Mesenteric fat pad (tissue), 1 donor: Measurements from ENCODE around the gene SLC25A48. TPM values are rescaled to one million over a fixed set of nuclear protein-coding genes. Genes with fewer than 3 reads are reported as not detected.

Source experiments
- DNase-seq: peaks from one replicate; pipeline ENCODE4 v3.0.0-alpha.2; 2020; ENCODE audit warnings: low spot score
- total RNA-seq: library from RNA; stranded (reverse); fragmentation: NEBNext Ultra II Directional; extraction: Animal tissue kit (Norgen Biotek cat#: 25700); gene quantifications from one replicate; pipeline ENCODE4 v1.2.1, GENCODE V29; 2021
- donor health status: DM: yes; HTN: yes; CAD: no.

SLC25A48 gene
- total RNA-seq, 1 donor from 2014 or later, result not detected

- no peak for DNase-seq
These were observed 4.6 kb upstream of the SLC25A48 start for GRCh38 chr5:135829681-135830383.

- no peak for DNase-seq
These were observed 4.1 kb upstream of the SLC25A48 start for GRCh38 chr5:135830384-135830700.

DNA sequence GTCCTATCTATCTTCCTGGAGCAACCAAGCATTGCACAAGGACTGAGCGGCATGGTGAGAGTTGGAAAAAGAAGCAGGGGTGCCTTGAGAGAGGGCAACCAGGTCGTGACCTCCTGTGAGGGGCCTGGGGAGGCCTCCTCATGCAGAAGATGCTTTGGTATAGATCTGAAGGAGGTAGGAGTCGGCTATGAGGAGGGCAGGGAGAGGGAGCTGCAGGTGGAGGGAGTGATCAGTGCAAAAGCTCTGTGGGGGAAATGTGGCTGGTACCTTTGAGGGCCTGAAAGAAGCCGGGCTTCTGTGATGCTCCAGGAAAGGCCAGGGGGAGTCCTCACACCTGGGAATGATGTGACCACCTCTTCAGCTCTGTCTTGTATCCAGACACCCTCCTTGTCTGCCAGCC, 3.6 kb upstream of the SLC25A48 start:
- no peak for DNase-seq

DNA sequence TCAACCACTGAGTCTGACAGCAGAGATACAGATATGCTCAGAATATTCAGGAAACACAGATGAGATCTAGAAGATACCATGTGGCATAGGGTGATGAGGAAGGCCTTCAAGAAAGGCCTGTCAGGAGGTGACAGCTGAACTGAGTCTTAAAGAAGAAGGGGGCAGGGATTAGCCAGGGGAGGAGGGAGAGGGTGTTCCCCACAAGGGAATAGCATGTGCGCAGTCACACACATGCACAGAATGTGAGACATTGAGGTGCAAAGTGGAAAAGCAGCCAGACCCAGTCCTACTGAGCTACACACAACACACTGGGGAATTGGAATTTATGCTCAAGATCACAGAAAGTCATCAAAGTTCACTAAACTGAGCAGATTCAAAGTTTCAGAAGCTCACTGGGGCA, 3.0 kb upstream of the SLC25A48 start:
- DNase-seq, result no peak

GRCh38 chr5:135831851-135832555, 2.5 kb upstream of the SLC25A48 start:
- DNase-seq, result no peak

DNA sequence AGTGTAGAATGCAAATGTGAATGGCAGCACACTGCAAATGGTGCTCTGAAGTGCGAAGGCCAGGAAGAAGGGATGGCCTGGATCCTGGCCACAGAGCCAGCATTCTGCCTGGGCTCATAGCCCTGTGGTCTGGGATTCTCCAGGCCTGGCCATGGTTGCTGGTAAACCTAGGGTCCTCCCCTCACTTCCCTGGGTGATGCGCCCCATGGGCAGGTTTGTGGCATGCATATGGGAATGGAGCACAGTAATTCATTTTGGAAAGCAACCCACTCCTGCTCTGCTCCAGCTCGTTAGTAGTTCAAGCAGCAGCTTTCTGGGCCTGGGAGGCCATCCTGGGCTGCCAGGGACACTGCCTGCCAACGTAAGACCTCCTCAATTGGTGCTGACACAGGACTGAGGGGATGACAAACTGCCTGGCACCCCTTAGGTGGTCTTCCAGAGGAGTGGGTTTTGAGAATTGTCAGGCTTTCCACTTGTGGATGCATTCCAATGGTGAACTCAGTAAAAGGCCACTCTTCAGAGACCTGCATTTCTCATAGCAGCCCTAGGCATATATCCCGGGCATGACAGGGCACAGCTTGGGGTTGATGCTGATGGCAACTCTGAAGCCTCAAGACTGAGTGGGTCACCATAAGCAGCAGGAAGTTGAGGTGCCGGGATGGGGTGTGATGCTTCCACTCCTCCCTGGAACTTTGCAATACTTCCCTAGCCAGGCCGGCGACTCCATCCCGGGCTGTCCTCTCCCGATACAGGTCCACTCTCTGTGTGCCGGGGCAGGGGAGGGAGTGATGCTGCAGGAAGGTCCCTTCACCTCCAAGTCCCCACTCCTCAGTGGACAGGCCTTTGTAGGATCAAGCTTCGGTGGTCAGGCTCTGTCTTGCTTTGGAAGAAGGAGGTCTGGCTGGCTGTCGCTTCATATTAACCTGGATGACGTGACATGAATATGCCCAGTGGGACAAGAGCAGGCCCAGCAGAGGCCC, 1.2 kb upstream of the SLC25A48 start:
- peak; percentile 69 for DNase-seq

- peak; percentile 81 for DNase-seq
These were observed 363 bp upstream of the SLC25A48 start for GRCh38 chr5:135833961-135834638.

DNA sequence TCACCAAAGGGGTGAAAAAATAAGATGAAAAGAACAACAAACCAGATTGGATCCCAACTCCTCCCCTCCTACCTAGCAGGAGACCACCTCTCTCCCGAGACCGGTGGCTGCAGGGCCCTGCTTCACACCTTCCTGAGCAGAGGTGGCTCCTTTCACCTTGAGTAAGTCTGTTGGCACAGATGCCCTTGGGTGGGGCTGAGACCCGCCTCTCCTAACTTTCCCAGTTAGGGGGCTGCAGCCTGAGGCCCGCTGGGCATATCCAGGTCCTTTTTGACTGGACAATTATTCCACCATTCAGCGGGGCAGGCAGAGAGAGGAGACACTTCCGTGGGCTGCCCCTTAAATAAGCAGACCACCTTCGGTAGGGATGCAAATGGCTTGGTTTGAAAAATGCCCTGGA, 1.3 kb downstream of the SLC25A48 start:
- DNase-seq, result peak; percentile 74

DNA sequence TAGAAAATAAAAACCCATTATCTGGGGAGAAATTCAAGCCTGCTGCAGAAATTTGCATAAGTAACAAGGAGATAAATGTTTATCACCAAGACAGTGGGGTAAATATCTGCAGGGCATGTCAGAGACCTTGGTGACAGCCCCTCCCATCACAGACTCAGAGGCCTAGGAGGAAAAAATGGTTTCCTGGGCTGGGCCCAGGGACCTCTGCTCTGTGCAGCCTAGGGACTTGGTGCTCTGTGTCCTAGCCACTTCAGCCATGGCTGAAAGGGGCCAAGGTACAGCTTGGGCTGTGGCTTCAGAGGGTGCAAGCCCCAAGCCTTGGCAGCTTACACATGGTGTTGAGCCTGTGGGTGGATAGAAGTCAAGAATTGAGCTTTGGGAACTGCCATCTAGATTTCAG, 3.9 kb downstream of the SLC25A48 start:
- DNase-seq, result peak; percentile 45

GRCh38 chr5:135839566-135839965, 5.1 kb downstream of the SLC25A48 start:
- DNase-seq, result peak; percentile 12

- no peak for DNase-seq
These were observed 6.5 kb downstream of the SLC25A48 start for GRCh38 chr5:135840959-135841358.

- peak; percentile 12 for DNase-seq
These were observed 8.3 kb downstream of the SLC25A48 start for GRCh38 chr5:135842737-135843136.

GRCh38 chr5:135843571-135844337, 9.3 kb downstream of the SLC25A48 start:
- DNase-seq, result peak; percentile 68

DNA sequence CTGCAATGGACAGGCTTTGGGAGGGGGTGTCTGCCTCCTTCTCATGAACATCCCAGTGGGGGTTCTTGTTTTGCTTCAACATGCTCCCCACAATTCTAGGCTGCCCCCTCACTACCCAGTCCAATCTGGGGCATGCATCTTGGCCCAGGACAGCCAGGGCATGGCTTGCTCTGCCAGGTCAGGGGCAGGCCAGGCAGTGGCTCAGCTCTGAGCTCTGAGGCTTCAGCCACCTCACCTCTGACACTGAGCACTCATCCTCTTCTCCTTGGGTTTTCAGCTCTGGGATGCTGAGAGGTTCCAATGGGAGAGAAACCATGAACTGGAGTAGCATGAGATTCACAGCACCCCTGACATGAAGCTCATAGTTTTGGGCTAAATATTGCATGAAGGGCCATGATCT, 11.8 kb downstream of the SLC25A48 start:
- peak; percentile 45 for DNase-seq

GRCh38 chr5:135847976-135848375, 13.5 kb downstream of the SLC25A48 start:
- DNase-seq, result peak; percentile 47

DNA sequence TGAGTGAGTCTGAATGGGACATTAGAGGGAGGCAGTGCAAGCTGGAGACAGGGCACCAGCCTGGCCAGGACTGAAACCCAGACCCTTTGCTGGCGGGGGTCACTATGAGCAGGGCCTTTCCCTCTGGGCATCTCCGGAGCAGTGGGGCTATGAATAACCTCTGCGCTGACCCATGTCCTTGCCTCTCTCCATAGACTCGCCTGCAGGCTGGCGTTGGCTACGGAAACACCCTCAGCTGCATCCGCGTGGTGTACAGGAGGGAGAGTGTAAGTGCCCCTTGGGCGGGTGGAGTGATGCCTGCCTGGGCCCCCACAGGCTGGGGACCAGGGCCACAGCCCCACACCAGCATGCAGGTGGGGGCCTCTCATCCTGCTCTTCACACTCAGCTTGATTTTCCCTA, 15.8 kb downstream of the SLC25A48 start:
- DNase-seq, result peak; percentile 79

- DNase-seq, result peak; percentile 59
These were observed 16.2 kb downstream of the SLC25A48 start for GRCh38 chr5:135850671-135851070.

GRCh38 chr5:135851186-135851914, 16.9 kb downstream of the SLC25A48 start:
- peak; percentile 77 for DNase-seq

GRCh38 chr5:135851915-135852845, 17.7 kb downstream of the SLC25A48 start:
- peak; percentile 83 for DNase-seq
